ENCODE data around the gene TTLL10. TPM values are rescaled to one million over a fixed set of nuclear protein-coding genes. Genes with fewer than 3 reads are reported as not detected.
"Not testable (repeated sequence)": the region's sequence is repeated elsewhere in the genome, so short reads cannot be mapped to it uniquely, and the experiment has no call there.

TTLL10 gene
- total RNA-seq, 1 experiment from 2014 or later, result 6.6 TPM

DNA sequence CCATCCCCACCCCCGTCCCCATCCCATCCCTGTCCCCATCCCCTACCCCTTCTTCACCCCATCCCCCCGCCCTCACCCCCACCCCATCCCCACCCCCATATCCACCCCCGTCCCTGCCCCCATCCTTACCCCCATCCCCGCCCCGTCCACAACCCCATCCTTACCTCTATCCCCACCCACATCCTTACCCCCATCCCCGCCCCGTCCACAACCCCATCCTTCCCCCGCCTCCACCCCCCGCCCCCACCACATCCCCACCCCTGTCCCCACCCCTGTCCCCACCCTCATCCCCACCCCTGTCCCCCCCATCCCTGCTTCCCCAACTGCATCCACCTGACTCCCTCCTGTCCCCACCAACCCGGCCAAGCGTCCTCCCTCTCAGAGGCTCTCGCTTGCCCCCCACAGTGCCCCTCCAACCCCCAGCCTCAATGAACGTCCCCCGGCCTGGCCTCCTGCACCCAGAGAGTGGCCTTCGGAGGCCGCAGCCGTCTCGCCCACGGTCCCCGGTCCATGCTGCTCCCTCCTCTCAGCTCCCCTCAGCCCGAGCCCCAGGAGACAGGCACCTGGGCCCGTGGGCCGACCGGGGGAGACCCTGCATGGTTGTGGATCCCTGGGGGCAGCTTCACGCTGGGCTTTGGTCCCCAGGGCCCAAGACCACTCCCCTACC lies 32.3 kb upstream of the TTLL10 start:
- DNase-seq (ENCODE audit: low spot score), result peak; percentile 62

DNA sequence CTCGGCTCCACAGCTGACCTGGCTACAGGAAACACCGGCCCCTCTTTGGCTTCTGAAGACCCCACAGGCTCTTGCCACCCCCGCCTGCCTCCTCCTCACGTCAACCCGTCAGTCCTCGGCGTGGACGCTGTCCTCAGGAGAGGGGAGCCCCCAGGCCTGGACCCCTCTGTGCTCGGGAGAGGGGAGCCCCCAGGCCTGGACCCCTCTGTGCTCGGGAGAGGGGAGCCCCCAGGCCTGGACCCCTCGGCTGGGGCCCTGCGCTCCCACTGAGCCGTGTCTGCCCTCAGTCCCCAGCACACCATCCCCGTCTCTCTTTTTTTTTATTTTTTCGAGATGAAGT lies 31.8 kb upstream of the TTLL10 start:
- DNase-seq (ENCODE audit: low spot score), result no peak

DNA sequence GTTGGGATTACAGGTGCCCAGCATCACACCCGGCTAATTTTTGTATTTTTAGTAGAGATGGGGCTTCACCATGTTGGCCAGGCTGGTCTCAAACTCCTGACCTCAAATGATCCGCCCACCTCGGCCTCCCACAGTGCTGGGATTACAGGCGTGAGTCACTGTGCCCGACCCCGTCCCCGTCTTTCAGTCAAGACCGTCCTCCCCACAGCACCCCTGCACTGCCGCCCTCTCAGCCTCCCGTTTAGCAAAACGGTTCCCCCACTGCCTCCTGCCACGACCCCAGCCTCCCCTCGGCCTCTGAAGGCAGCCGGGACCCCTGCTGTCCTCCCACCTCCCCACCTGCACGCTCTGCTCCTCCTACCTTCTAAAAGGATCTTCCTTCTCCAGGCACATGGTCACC lies 31.3 kb upstream of the TTLL10 start:
- not testable (repeated sequence) for DNase-seq (ENCODE audit: low spot score)

DNA sequence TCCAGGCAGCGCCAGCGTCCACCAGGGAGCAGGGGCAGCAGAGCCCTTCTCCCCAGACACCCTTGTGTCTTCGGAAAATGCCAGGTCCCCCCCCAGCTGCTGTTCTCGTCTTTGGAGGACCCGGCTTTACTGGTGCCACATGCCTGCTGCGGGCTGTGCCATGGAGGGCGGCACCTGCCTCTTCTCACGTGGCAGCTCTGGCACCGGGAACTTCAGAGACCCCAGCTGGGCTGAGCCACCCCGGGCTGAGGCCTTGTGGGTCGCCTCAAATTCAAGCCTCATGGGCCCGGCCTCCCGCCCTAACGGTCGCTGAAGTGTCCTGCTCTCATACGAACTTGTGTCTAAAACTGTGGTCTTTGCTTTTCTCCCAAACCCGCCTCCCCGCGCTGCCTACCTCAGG lies 30.8 kb upstream of the TTLL10 start:
- DNase-seq (ENCODE audit: low spot score), result peak; percentile 61

DNA sequence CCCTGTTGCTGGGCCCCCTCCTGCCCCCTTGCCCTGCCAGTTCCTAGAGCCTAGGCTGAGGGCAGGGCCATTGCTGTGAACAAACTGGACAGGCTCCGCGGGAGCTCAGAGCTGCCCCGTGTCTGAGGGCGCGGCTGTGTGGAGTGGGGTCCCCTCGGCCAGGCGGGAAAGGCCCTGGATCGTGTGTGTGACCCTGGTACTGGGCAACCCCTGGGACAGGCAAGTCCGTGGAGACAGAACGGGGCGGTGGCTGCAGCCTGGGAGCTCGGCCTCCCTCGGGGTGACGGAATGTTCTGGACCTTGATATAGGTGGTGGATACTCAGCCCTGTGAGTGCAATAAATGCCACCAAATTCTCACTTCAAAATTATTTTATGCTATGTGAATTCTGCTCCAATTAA lies 30.0 kb upstream of the TTLL10 start:
- DNase-seq (ENCODE audit: low spot score), result peak; percentile 46

DNA sequence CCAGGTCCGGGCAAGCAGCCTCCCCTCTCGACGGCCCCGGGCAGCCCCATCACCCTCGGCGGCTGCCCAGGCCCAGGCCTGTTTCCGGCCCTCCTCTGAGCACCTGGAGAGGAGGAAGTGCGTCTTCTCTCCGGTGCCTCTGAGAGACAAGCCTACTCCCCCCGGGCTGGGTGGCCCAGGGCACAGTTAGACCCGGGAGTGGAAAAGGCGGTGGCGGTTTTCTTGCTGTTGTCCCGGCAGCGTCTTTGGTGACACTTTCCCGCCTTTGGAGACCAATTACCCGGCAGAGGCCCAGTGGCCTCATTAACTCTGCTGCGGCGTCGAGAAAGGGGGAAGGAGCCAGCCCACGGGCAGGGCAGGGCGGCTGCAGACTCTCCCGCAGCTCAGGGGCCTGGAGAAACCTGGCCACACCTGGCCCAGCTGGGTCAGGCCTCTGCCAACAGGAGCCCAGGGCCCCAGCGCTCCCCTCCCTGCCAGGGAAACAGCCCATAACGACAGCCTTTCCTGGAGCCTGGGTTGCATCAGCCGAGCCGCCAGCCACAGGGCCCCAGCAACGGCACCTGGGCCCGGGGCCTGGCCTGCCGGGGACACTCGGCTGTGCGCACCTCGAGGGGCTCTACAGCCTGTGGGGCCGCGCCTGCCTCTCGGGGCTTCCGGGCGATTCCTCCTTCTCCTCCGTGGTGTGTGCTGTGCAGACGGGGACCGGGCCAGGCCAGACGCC lies 29.4 kb upstream of the TTLL10 start:
- DNase-seq (ENCODE audit: low spot score), result peak; percentile 83

DNA sequence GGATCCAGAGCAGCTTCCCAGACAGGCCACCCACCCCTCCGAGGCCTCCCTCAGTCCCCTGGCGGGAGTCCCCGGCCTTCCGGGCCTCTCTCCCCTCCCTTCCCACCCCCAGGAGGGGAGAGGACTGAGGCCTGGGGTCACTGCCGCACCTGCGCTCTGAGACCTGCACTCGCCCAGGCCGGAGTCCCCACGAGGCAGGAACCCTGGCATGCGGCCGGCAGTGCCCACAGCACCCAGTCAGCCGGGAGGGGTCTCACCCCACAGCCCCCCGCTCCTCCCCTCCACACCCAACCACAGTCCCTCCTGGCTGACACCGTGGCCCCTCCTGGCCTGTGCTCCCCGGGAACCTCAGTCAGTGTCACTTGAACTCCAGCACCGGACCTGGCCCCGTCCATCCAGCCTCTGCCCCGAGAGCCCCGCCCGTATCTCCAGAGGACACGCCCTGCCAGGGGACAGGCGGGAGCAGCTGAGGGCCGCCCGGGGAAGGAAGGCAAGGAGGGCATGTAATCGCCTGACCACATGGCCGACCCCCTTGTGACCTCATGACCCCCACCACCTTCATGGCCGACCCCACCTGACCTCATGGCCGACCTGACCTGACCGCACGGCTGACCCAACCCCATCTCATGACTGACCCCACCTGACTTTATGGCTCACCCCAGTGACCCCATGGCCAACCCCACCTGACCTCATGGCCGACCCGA lies 28.7 kb upstream of the TTLL10 start:
- peak; percentile 57 for DNase-seq (ENCODE audit: low spot score)

DNA sequence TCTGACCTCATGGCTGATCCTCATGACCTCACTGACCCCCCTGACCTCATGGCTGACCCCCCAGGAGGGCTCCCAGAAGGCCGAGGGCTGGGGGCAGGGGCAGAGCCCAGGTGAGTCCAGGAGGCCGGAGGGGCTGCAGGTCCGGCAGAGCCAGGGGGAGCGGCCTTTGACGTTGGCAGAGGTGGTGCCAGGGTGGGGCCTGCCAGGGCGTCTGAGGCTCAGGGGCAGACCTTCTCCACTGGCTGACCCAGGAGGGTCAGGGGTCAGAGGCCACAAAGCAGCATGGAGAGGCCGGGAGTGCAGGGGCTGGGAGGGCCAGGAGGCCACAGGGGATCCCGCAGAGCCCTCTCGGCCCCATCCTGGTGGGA lies 28.1 kb upstream of the TTLL10 start:
- DNase-seq (ENCODE audit: low spot score), result no peak

DNA sequence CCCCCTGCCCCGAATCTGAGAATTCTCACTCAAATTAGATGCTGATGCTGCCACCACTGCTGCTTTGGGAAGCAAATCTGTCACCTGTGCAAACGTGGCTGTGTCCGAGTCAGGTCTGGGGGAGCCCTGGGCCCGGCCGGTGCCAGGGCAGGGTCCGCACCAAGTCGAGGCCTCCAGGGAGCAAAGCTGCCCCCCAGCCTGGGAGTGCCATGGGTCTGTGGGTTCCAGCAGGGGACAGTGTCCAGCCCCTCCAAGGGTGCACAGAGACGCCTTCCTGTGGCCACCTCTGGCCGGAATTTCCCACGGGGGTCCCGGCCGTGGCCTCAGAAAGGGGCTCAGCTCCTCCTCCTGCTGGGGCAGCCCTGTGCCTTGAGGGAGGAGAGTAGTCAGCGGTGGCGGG lies 27.7 kb upstream of the TTLL10 start:
- DNase-seq (ENCODE audit: low spot score), result no peak

DNA sequence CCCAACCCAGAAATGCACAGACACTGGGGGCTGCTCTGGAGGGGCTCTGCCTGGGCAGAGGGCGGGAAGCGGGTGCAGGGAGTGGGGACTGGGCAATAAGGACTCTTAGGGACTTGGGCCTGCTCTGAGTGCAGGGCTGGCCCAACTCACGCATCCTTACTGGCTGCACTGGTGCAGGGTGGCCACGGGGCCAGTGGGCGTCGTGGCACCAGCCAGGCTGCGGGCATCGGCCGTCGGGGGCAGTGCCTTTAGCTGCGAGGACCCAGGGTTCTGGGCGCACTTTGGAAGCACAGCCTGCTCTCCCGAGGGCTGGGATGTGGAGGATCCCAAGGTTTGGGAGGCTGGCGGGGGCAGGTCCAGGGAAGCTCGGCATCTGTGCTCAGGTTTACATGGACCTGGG lies 27.1 kb upstream of the TTLL10 start:
- no peak for DNase-seq (ENCODE audit: low spot score)

DNA sequence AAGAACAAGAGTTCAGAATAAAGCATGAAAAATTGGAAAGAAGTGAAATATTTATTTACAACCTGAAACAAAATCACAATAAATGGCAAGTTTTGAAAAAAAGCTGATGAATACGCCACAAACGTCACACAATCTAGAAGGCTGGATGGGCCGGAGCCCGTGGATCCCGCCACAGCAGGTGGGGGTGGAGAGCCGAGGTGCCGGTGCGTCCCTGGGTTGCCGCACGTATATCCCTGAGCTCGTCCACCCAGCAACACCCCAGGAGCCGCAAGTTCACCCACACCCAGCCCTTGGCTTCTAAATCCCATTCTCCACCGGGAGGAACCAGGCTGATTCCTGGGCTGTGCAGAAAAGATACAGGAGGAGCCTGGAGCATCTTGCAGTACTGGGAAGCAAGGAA lies 25.6 kb upstream of the TTLL10 start:
- DNase-seq (ENCODE audit: low spot score), result no peak

DNA sequence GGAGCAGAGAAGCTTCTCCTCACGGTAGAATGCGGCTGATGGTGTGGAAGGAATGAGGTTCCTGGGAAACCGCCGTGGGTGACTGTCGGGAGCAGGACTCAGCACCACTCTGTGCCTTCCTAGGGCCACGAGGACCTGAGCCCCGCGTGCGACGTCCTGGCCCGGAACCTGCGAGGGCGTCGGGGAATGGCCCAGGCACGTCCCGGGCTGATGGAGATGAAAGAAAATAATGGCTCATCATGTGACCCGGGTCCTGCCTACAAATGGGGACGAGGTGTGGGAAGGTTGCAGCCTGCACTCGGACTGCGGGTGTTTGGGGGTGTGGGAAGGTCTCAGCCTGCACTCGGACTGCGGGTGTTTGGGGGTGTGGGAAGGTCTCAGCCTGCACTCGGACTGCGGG lies 25.1 kb upstream of the TTLL10 start:
- DNase-seq (ENCODE audit: low spot score), result no peak

DNA sequence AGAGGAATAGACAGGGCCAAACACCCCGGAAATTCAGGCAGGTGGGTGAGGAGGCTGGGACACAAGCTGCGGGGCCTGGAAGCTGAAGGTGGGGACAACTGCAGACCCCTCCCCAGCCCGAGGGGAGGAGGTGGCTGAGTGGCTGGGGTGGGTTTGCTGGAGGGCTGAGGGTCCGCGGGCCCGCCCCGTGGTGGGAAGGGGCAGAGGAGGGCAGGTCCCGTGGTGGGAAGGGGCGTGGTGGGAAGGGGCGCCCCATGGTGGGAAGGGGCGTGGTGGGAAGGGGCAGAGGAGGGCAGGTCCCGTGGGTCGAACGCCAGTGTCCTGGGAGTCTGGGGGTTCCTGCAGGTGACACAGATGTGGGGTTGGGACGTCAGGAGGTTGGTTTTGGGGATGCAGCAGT lies 24.3 kb upstream of the TTLL10 start:
- no peak for DNase-seq (ENCODE audit: low spot score)

DNA sequence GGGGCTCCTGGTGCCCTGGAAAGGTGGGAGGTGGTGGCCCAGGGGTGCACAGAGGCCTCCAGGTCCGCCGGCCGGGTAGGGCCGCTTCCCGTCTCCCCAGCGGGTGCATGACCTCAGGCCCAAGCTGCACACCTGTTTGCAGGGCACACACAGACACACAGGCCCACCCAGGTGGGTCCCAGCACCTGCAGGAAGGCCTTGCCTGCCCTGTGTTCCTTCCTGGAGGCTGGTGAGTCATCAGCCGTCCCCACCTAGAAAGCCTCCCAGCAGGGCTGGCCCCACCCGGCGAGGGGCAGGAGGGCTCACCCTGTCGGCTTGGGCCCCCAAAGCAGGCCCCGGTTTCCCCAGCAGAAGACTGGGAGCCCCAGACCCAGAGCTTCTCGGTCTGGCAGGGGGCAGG lies 23.6 kb upstream of the TTLL10 start:
- DNase-seq (ENCODE audit: low spot score), result peak; percentile 86

DNA sequence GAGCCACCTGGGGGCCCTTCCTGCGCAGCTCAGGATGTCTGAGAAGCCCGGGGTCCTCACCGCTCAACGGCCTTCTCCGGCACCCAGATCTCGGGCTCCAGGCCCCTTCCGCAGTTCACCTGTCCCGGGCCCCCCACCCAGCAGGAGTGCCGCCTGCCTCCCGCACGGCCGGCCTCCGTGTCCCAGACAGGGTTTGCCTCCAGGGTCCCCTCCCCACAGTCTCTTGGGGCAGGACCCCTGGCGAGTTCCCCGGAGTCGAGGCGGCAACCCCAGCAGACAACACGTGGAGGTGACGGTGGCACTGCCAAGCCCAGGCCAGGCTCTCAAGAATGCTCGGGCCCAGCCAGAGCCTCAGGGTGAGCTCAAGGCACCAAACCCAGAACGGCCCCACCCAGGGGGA lies 22.4 kb upstream of the TTLL10 start:
- no peak for DNase-seq (ENCODE audit: low spot score)

DNA sequence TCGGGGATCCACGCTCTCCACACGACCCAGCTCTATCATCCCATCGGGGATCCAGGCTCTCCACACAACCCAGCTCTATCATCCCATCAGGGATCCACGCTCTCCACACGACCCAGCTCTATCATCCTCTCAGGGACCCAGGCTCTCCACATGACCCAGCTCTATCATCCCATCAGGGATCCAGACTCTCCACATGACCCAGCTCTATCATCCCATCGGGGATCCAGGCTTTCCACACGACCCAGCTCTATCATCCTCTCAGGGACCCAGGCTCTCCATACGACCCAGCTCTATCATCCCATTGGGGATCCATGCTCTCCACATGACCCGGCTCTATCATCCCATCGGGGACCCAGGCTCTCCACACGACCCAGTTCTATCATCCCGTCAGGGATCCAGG lies 21.2 kb upstream of the TTLL10 start:
- DNase-seq (ENCODE audit: low spot score), result not testable (repeated sequence)

DNA sequence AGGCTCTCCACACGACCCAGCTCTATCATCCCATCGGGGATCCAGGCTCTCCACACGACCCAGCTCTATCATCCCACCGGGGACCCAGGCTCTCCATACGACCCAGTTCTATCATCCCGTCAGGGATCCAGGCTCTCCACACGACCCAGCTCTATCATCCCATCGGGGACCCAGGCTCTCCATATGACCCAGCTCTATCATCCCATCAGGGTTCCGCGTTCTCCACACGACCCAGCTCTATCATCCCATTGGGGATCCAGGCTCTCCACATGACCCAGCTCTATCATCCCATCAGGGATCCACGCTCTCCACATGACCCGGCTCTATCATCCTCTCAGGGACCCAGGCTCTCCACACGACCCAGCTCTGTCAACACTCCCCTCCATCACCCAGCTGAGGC lies 20.5 kb upstream of the TTLL10 start:
- DNase-seq (ENCODE audit: low spot score), result not testable (repeated sequence)

DNA sequence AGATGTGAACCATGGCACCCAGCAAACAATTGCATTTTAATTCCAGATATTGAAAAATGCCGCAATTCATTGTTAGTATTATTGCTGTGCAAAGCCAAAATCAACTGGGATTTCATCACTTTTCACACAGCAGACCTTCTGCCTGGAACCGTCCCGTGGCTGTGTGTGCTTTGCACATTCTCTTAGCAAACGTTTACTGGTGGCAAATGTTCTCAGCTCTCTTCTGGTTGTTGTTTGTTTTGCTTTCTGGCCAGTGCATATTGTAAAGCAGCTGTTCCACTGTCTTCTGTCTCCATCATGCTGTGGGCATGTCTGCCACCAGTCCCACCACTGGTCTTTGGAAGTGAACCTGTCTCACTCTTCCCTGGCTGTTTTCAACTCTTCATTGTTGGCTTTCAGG lies 19.8 kb upstream of the TTLL10 start:
- DNase-seq (ENCODE audit: low spot score), result no peak

DNA sequence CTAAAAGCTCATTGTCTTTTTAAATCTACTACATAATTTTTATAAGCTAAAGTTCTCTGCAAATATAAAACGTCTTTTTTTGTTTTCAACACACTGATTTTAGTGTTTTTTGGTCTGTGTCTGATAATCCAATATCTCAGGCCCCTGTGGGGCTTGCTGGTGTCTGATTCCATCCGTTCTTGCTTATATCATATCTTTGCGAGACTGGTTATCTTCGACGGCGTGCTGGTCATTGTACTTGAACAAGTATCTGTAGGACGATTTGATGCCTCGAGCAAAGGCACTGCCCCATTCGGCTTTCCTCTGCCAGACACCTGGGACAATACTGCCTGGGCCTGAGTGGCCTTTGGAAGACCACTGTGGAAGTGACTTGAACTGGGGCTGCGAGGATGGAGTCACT lies 18.4 kb upstream of the TTLL10 start:
- DNase-seq (ENCODE audit: low spot score), result no peak

DNA sequence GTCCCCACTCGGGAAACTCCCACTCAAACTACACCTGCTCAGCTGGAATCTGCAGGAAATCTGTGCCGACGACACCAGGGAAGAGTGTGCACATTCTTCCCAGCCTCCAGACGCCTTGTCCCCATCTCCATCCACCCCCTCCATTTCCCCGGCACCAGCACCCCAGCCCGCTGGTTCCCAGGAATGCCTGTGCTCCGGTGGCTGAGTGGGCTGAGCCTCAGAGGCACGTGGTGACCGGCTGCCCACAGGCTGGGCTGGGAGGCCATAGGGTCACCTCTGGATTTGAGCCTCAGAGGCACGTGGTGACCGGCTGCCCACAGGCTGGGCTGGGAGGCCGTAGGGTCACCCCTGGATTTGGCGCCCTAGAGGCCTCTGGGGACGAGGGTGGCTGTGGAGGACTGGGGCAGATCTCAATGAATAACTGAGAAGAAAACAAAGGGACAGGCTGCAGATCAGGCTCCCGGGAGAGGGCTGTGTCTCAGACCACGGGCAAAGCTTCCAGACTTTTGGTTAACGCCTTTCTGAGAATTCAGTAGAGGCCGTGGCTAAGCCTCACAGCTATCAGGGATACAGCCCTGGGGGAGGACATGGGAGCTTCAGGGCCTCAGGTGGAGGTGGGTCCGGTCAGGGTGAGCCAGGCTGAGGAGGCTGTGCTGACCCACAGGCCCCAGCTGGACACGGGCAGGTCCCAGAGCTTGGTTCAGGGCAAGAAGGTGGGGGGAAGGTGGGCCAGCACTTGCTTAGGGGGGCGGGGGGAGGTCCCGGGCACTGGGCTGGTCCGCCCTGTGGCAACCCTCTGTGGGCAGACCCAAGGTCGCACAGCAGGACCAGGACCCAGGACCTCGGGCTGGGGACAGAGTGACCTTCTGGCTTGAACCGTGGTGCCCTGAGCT lies 17.3 kb upstream of the TTLL10 start:
- no peak for DNase-seq (ENCODE audit: low spot score)

DNA sequence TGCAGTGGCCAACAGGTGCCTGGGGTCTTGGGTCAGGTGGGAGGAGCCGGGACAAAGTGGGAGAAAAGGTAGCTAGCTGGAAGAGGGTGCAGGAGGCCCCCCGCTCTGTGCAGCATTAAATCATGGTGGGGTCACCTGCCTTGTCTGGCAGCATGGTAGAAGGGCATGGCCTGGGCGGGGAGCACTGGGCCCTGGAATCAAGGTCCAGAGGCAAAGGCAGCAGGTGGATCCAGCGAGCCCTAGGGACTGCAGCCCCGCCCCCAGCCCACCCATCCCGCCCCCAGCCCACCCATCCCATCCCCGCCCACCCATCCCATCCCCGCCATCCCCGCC lies 16.7 kb upstream of the TTLL10 start:
- DNase-seq (ENCODE audit: low spot score), result peak; percentile 55

DNA sequence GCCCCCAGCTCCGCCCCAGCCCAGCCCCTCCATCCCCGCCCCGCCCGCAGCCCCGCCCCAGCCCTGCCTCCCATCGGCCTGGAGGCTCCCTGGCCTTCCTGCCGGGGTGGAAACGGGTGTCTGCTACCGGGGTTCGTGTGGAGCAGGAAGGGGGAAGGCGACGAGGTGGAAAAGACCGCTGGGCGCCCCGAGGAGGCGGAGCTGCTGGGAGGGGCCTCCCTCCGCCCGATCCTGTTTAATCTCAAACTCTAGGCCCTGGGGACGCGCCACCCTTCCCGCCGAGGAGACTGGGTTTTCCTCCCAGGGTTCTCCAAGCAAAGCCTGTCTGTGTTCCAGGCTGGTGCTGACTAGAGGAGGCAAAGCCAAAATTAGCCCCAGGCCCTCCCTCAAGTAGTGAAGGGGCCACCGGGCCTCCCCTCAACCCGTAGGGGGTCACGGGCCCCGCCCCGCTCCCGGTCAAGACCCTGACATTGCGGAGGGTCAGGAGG lies 16.2 kb upstream of the TTLL10 start:
- peak; percentile 96 for DNase-seq (ENCODE audit: low spot score)
